HepG2 (cell line): ENCODE results near the gene ADARB2. TPM values are rescaled to one million over a fixed set of nuclear protein-coding genes. Genes with fewer than 3 reads are reported as not detected.

Source experiments
- ATAC-seq: fragments of 200-7000 bp; cut with Tn5 transposase; 3 replicates; pipeline ENCODE4 v1.9.1; 2020; ENCODE audit warnings: mild to moderate bottlenecking, moderate library complexity
- BruUV-seq: library from RNA; stranded (reverse); fragments of 400-500 nt; replicated peaks from 2 replicates; lab custom pipeline; 2021; lab: Mats Ljungman, UMichigan
- CTCF ChIA-PET: fragments of 300-600 bp; formaldehyde crosslinking; extraction: SDS; loops from one replicate; lab custom pipeline; 2021; ENCODE audit warnings: low total read pairs, inconsistent platforms, low intra/inter-chr PET ratio; lab: Yijun Ruan, JAX
- POLR2A ChIA-PET: fragments of 350-600 bp; sonication (Branson Sonifier 250); formaldehyde crosslinking; loops from one replicate; lab custom pipeline; 2020; ENCODE audit warnings: antibody characterized with exemption, inconsistent platforms; lab: Yijun Ruan, JAX
- DNase-seq: peaks from one replicate; pipeline ENCODE4 v3.0.0-alpha.2; 2015; ENCODE audit warnings: low spot score
- FAIRE-seq: peaks from 3 replicates; lab custom pipeline; 2011; peaks lifted over from hg19 to GRCh38; lab: Jason Lieb, UNC
- H2AFZ ChIP-seq: one replicate; pipeline ENCODE4 v1.6.1; 2011; ENCODE audit warnings: low read length, inconsistent platforms
- H3K27ac ChIP-seq: fragments of 300-600 bp; 3 replicates; pipeline ENCODE4 v1.8.0; 2011; ENCODE audit warnings: mixed run types, mild to moderate bottlenecking, mixed read lengths, low read length, inconsistent platforms; ENCODE audit not compliant: insufficient read depth; ENCODE audit errors: extremely low read length
- H3K27me3 ChIP-seq, 2 experiments: fragments of 200-600 bp in 1 of 2; 2 replicates in 1 of 2; 3 replicates in 1 of 2; pipeline versions ENCODE4 v1.6.0 to v1.8.0; 2011; ENCODE audit warnings: low read length in 2 of 2, mild to moderate bottlenecking in 2 of 2, moderate library complexity in 2 of 2, inconsistent platforms in 1 of 2; ENCODE audit not compliant: insufficient read depth in 2 of 2, control insufficient read depth in 1 of 2
- H3K36me3 ChIP-seq, 2 experiments: fragments of 200-600 bp in 1 of 2; replicated peaks in 1 of 2; 2 replicates in 1 of 2; 3 replicates in 1 of 2; pipeline versions ENCODE4 v1.5.1 to v1.8.0; 2011; ENCODE audit warnings: low read length in 2 of 2, inconsistent platforms in 1 of 2; ENCODE audit not compliant: insufficient read depth in 2 of 2, control insufficient read depth in 1 of 2
- H3K4me1 ChIP-seq: 2 replicates; pipeline ENCODE4 v1.5.1; 2012; ENCODE audit warnings: low read length, inconsistent platforms; ENCODE audit not compliant: insufficient read depth
- H3K4me2 ChIP-seq: 2 replicates; pipeline ENCODE4 v1.6.0; 2011; ENCODE audit warnings: low read depth, low read length, inconsistent platforms
- H3K4me3 ChIP-seq, 3 experiments: fragments of 200-600 bp in 1 of 3; sonication (generic), shearing (Covaris generic) in 1 of 3; replicated peaks in 1 of 3; 2 replicates each; pipeline ENCODE4 v1.5.1; 2011 to 2016; ENCODE audit warnings: low read length in 3 of 3, inconsistent platforms in 2 of 3, low read depth in 2 of 3, mild to moderate bottlenecking in 2 of 3, control low read depth in 1 of 3, mixed read lengths in 1 of 3; ENCODE audit not compliant: insufficient read depth in 1 of 3
- H3K79me2 ChIP-seq: one replicate; pipeline ENCODE4 v1.6.1; 2011; ENCODE audit warnings: low read length, inconsistent platforms; ENCODE audit not compliant: insufficient read depth
- H3K9ac ChIP-seq: 2 replicates; pipeline ENCODE4 v1.6.0; 2011; ENCODE audit warnings: mild to moderate bottlenecking, low read depth, low read length, inconsistent platforms; ENCODE audit not compliant: insufficient read depth
- H3K9me3 ChIP-seq: 2 replicates; pipeline ENCODE4 v1.5.1; 2012; ENCODE audit warnings: mild to moderate bottlenecking, low read length
- H4K20me1 ChIP-seq: 2 replicates; pipeline ENCODE4 v1.6.0; 2011; ENCODE audit warnings: inconsistent platforms, mild to moderate bottlenecking, low read length, moderate library complexity; ENCODE audit not compliant: insufficient read depth
- NFATC3 ChIP-seq: sonication (generic); formaldehyde crosslinking; IDR thresholded peaks from 2 replicates; pipeline ENCODE4 v1.5.1; 2020; ENCODE audit warnings: mild to moderate bottlenecking, missing genetic modification reagents
- ZMYM4 ChIP-seq: sonication (generic); formaldehyde crosslinking; IDR thresholded peaks from 2 replicates; pipeline ENCODE4 v1.8.1; 2023; ENCODE audit warnings: mild to moderate bottlenecking, missing genetic modification reagents
- ZNF609 ChIP-seq: sonication (generic); formaldehyde crosslinking; IDR thresholded peaks from 2 replicates; pipeline ENCODE4 v1.4.0; 2020; ENCODE audit warnings: mild to moderate bottlenecking, missing genetic modification reagents, borderline replicate concordance
- ZSCAN12 ChIP-seq: sonication (generic); formaldehyde crosslinking; IDR thresholded peaks from 2 replicates; pipeline ENCODE4 v1.9.0; 2021; ENCODE audit warnings: mild to moderate bottlenecking, missing genetic modification reagents
- WGBS: methylation state at CpG from one replicate; pipeline ENCODE4 v1.1.6; 2017; ENCODE audit warnings: low lambda C conversion rate; 5-methylcytosine and 5-hydroxymethylcytosine counted together
- in situ Hi-C: cut with HindIII; loops from 2 replicates; pipeline ENCODE4 v1.10.0; 2017; ENCODE audit warnings: low pct_unique_long_range_greater_than_20kb; ENCODE audit not compliant: extremely low pct_ligation_motif_present
- intact Hi-C: fragments of 100-400 bp; cut with micrococcal nuclease; formaldehyde crosslinking; loops from one replicate; pipeline ENCODE4 v1.10.0; 2022; ENCODE audit not compliant: unreplicated experiment
- polyA plus RNA-seq, 8 experiments: library from polyadenylated mRNA; depleted of rRNA in 3 of 8; stranded (reverse) in 7 of 8; unstranded in 1 of 8; fragments of >200 nt; fragmentation: Illumina TruSeq in 4 of 8; extraction: Trizol in 4 of 8; gene quantifications; 2 replicates each; pipeline versions ENCODE4 v1.2.1 to v1.2.3, GENCODE V29; 2011 to 2016; ENCODE audit warnings: low read depth in 4 of 8, missing spikeins in 1 of 8, mixed read lengths in 1 of 8; ENCODE audit not compliant: insufficient read depth in 1 of 8
- total RNA-seq, 5 experiments: library from RNA; depleted of rRNA; stranded (reverse); fragments of >200 nt; fragmentation: Illumina TruSeq; extraction: Trizol; gene quantifications; 2 replicates each; pipeline ENCODE4 v1.2.3, GENCODE V29; 2016; ENCODE audit warnings: low read depth in 1 of 5

ADARB2 gene
- total and polyA plus RNA-seq, 2 of the 13 experiments (the other 11 are each of a cell fraction or from before 2014, with no cell fraction given) = not detected

GRCh38 chr10:1294748-1295147, 442.6 kb downstream of the ADARB2 start:
- in situ Hi-C loops (no loop called here), intact Hi-C loops (no loop called here)
- BruUV-seq = no TSS peak
- Histone ChIP-seq H3K27me3 (peaks cover 7 to 54% of the 10 kb centered on the region in 2 experiments), H3K27ac (no peak overlapping the region), H3K79me2 (no peaks in the 10 kb centered on the region), H3K4me2 (no peak overlapping the region), H3K4me1 (no peaks in the 10 kb centered on the region), H2AFZ (no peak overlapping the region), H3K9ac (no peak overlapping the region), H3K9me3 (no peaks in the 10 kb centered on the region), H3K36me3 (no peaks in the 10 kb centered on the region), H4K20me1 (no peaks in the 10 kb centered on the region), H3K4me3 (no peak overlapping the region)
- ChIA-PET POLR2A (no interaction called here), CTCF (no interaction called here)
- FAIRE-seq (no peak), DNase-seq (no peak), ATAC-seq (no peak)
- TF ChIP-seq ZSCAN12 (CRISPR knock-in tag) = no peak
- no peak for TF ChIP-seq ZMYM4 (CRISPR knock-in tag)
- TF ChIP-seq NFATC3 (CRISPR knock-in tag) = no peak
- TF ChIP-seq ZNF609 (CRISPR knock-in tag) = no peak
- WGBS = 26% methylated on average over 7 of the region's 7 CpGs
